HepG2 (cell line): ENCODE results near the gene VARS2. TPM values are rescaled to one million over a fixed set of nuclear protein-coding genes. Genes with fewer than 3 reads are reported as not detected.

Experiments used
- DMTF1 ChIP-seq: sonication (generic); formaldehyde crosslinking; IDR thresholded peaks from 2 replicates; pipeline ENCODE4 v1.4.0; 2020; ENCODE audit warnings: mild to moderate bottlenecking, missing genetic modification reagents
- FOXP4 ChIP-seq: sonication (generic); formaldehyde crosslinking; IDR thresholded peaks from 2 replicates; pipeline ENCODE4 v1.4.0; 2020; ENCODE audit warnings: missing genetic modification reagents
- HNF4G ChIP-seq, 2 experiments: sonication (generic) in 1 of 2; formaldehyde crosslinking in 1 of 2; IDR thresholded peaks; 2 replicates each; pipeline versions ENCODE4 v1.4.0 to v1.6.1; 2011 to 2020; ENCODE audit warnings: borderline replicate concordance in 2 of 2, low read depth in 2 of 2, mild to moderate bottlenecking in 2 of 2, low read length in 1 of 2, missing genetic modification reagents in 1 of 2, moderate library complexity in 1 of 2
- HNRNPK ChIP-seq: fragments of 200-400 bp; formaldehyde crosslinking; IDR thresholded peaks from 2 replicates; pipeline ENCODE4 v1.6.1; 2018; ENCODE audit warnings: low read length, low read depth, moderate library complexity, mild to moderate bottlenecking; ENCODE audit not compliant: poor library complexity, severe bottlenecking
- ISL2 ChIP-seq: sonication (generic); formaldehyde crosslinking; IDR thresholded peaks from 2 replicates; pipeline ENCODE4 v1.5.0; 2020; ENCODE audit warnings: missing genetic modification reagents
- MZF1 ChIP-seq: sonication (generic); formaldehyde crosslinking; IDR thresholded peaks from 2 replicates; pipeline ENCODE4 v1.8.1; 2023; ENCODE audit warnings: mild to moderate bottlenecking, missing genetic modification reagents, borderline replicate concordance
- NCOA1 ChIP-seq: sonication (generic); formaldehyde crosslinking; IDR thresholded peaks from 2 replicates; pipeline ENCODE4 v1.9.0; 2021; ENCODE audit warnings: missing genetic modification reagents
- NFE2L2 ChIP-seq: fragments of 150-350 bp; IDR thresholded peaks from 2 replicates; pipeline ENCODE4 v1.6.1; 2014; ENCODE audit warnings: low read length
- POGK ChIP-seq: sonication (generic); formaldehyde crosslinking; conservative IDR thresholded peaks from 2 replicates; pipeline ENCODE4 v1.8.0; 2022; ENCODE audit warnings: mild to moderate bottlenecking, moderate library complexity, missing genetic modification reagents
- RBM22 ChIP-seq: fragments of 200-400 bp; formaldehyde crosslinking; optimal IDR thresholded peaks from 2 replicates; pipeline ENCODE3; 2017; ENCODE audit warnings: mild to moderate bottlenecking, low read length, moderate library complexity
- RBM39 ChIP-seq: fragments of 200-400 bp; formaldehyde crosslinking; IDR thresholded peaks from one replicate; pipeline ENCODE4 v1.6.1; 2018; ENCODE audit warnings: antibody characterized with exemption, mild to moderate bottlenecking, low read depth, low read length; ENCODE audit not compliant: poor library complexity, severe bottlenecking
- RFX3 ChIP-seq: IDR thresholded peaks from 2 replicates; pipeline ENCODE4 v1.6.1; 2016; ENCODE audit warnings: missing biosample characterization, missing genetic modification reagents
- SRSF4 ChIP-seq: fragments of 200-400 bp; formaldehyde crosslinking; IDR thresholded peaks from one replicate; pipeline ENCODE4 v1.6.1; 2018; ENCODE audit warnings: mild to moderate bottlenecking, low read depth, low read length, moderate library complexity; ENCODE audit not compliant: poor library complexity, severe bottlenecking
- UBTF ChIP-seq: sonication (generic); formaldehyde crosslinking; IDR thresholded peaks from 2 replicates; pipeline ENCODE4 v1.4.0; 2020; ENCODE audit warnings: mild to moderate bottlenecking, missing genetic modification reagents
- YEATS4 ChIP-seq: sonication (generic); formaldehyde crosslinking; IDR thresholded peaks from 2 replicates; pipeline ENCODE4 v1.4.0; 2020; ENCODE audit warnings: missing genetic modification reagents, borderline replicate concordance
- ZMYM3 ChIP-seq: sonication (generic); formaldehyde crosslinking; IDR thresholded peaks from 2 replicates; pipeline ENCODE4 v1.5.1; 2020; ENCODE audit warnings: mild to moderate bottlenecking, missing genetic modification reagents
- ZNF567 ChIP-seq: sonication (generic); formaldehyde crosslinking; IDR thresholded peaks from 2 replicates; pipeline ENCODE4 v1.8.1; 2023; ENCODE audit warnings: mild to moderate bottlenecking, missing genetic modification reagents, borderline replicate concordance
- ZNF746 ChIP-seq: sonication (generic); formaldehyde crosslinking; IDR thresholded peaks from 2 replicates; pipeline ENCODE4 v1.8.0; 2022; ENCODE audit warnings: mild to moderate bottlenecking, missing genetic modification reagents
- ZNF790 ChIP-seq: sonication (generic); formaldehyde crosslinking; IDR thresholded peaks from 2 replicates; pipeline ENCODE4 v1.8.0; 2022; ENCODE audit warnings: missing genetic modification reagents, mild to moderate bottlenecking, borderline replicate concordance
- polyA plus RNA-seq, 8 experiments: library from polyadenylated mRNA; depleted of rRNA in 3 of 8; stranded (reverse) in 7 of 8; unstranded in 1 of 8; fragments of >200 nt; fragmentation: Illumina TruSeq in 4 of 8; extraction: Trizol in 4 of 8; gene quantifications; 2 replicates each; pipeline versions ENCODE4 v1.2.1 to v1.2.3, GENCODE V29; 2011 to 2016; ENCODE audit warnings: low read depth in 4 of 8, missing spikeins in 1 of 8, mixed read lengths in 1 of 8; ENCODE audit not compliant: insufficient read depth in 1 of 8
- total RNA-seq, 5 experiments: library from RNA; depleted of rRNA; stranded (reverse); fragments of >200 nt; fragmentation: Illumina TruSeq; extraction: Trizol; gene quantifications; 2 replicates each; pipeline ENCODE4 v1.2.3, GENCODE V29; 2016; ENCODE audit warnings: low read depth in 1 of 5

VARS2 gene
- total and polyA plus RNA-seq, 2 of the 13 experiments (the other 11 are each of a cell fraction or from before 2014, with no cell fraction given) = 61.8 to 71.8 TPM

GRCh38 chr6:30914076-30914853 is at the start of gene VARS2 (continued):
- TF ChIP-seq DMTF1 (CRISPR knock-in tag) (peak; percentile 37; the same call in 1 of the 2 replicates), ISL2 (CRISPR knock-in tag) (peak; percentile 80; the same call in 1 of the 2 replicates), YEATS4 (peak; percentile 95), HNF4G (IDR thresholded peaks at IDR 0.05; ENCODE audit: borderline replicate concordance, low read depth, low read length) (peak; percentile 74; the same call in 1 of the 2 replicates), HNF4G (CRISPR knock-in tag; IDR thresholded peaks at IDR 0.05; ENCODE audit: borderline replicate concordance, low read depth) (peak; percentile 82; the same call in 1 of the 2 replicates), ZMYM3 (CRISPR knock-in tag) (peak; percentile 58; the same call in 1 of the 2 replicates), HNRNPK (peak; percentile 79), NCOA1 (CRISPR knock-in tag) (peak; percentile 98), NFE2L2 (no peak), UBTF (CRISPR knock-in tag) (peak; percentile 99), ZNF746 (CRISPR knock-in tag) (peak; percentile 78; the same call in 1 of the 2 replicates), FOXP4 (CRISPR knock-in tag) (no peak; the same call in 1 of the 2 replicates), SRSF4 (no peak), MZF1 (CRISPR knock-in tag) (0 out of 2 replicates have a peak, but pooled peaks have one; percentile 87), RBM39 (peak; percentile 96), ZNF567 (CRISPR knock-in tag) (no peak), RFX3 (no peak), RBM22 (peak; percentile 75), ZNF790 (CRISPR knock-in tag) (peak; percentile 60; the same call in 1 of the 2 replicates), POGK (CRISPR knock-in tag) (peak; percentile 91)
